HG02852 (cell line): Measurements from ENCODE around the gene UBALD2.
"Not testable (repeated sequence)": the region's sequence is repeated elsewhere in the genome, so short reads cannot be mapped to it uniquely, and the experiment has no call there.

ENCODE experiments used
- ATAC-seq: cut with Tn5 transposase; IDR thresholded peaks from one replicate; pipeline ENCODE4 v1.9.1; 2021; ENCODE audit warnings: mild to moderate bottlenecking, moderate library complexity; ENCODE audit not compliant: unreplicated experiment

The UBALD2 gene

GRCh38 chr17:76243826-76244679, 21.1 kb upstream of the UBALD2 start:
- ATAC-seq, result no peak

- ATAC-seq, result not testable (repeated sequence)
Observed at GRCh38 chr17:76244721-76245120, 20.4 kb upstream of the UBALD2 start.

GRCh38 chr17:76246080-76247066, 18.8 kb upstream of the UBALD2 start:
- peak; percentile 95 for ATAC-seq

GRCh38 chr17:76247304-76247703, 17.8 kb upstream of the UBALD2 start:
- ATAC-seq, result no peak

GRCh38 chr17:76248013-76248782, 16.9 kb upstream of the UBALD2 start:
- no peak for ATAC-seq

- no peak for ATAC-seq
Observed at GRCh38 chr17:76250141-76250540, 15.0 kb upstream of the UBALD2 start.

GRCh38 chr17:76251478-76252039, 13.6 kb upstream of the UBALD2 start:
- no peak for ATAC-seq

GRCh38 chr17:76252040-76252954, 12.9 kb upstream of the UBALD2 start:
- ATAC-seq, result peak; percentile 48

- not testable (repeated sequence) for ATAC-seq
Observed at GRCh38 chr17:76252967-76253766, 12.0 kb upstream of the UBALD2 start.

GRCh38 chr17:76253841-76254240, 11.3 kb upstream of the UBALD2 start:
- no peak for ATAC-seq

- ATAC-seq, result no peak
Observed at GRCh38 chr17:76254275-76254674, 10.9 kb upstream of the UBALD2 start.

GRCh38 chr17:76255801-76256429, 9.2 kb upstream of the UBALD2 start:
- ATAC-seq, result no peak

GRCh38 chr17:76256430-76257050, 8.6 kb upstream of the UBALD2 start:
- not testable (repeated sequence) for ATAC-seq

- no peak for ATAC-seq
Observed at GRCh38 chr17:76260220-76260619, 4.9 kb upstream of the UBALD2 start.

GRCh38 chr17:76260669-76261068, 4.5 kb upstream of the UBALD2 start:
- no peak for ATAC-seq

GRCh38 chr17:76261421-76262215, 3.5 kb upstream of the UBALD2 start:
- no peak for ATAC-seq
